Dermis blood vessel endothelial cell (primary cell): Measurements from ENCODE around the gene NCOA7. TPM values are rescaled to one million over a fixed set of nuclear protein-coding genes. Genes with fewer than 3 reads are reported as not detected.
"Not testable (repeated sequence)": the region's sequence is repeated elsewhere in the genome, so short reads cannot be mapped to it uniquely, and the experiment has no call there.

Source experiments
- DNase-seq: peaks from one replicate; pipeline ENCODE4 v3.0.0; 2010
- total RNA-seq: library from RNA; depleted of rRNA; stranded (reverse); fragments of >200 nt; gene quantifications from 2 replicates; pipeline ENCODE4 v1.2.3, GENCODE V29; 2014

Gene NCOA7
- total RNA-seq, 1 donor from 2014 or later = 71.6 TPM

- DNase-seq = peak; percentile 59
Measured at GRCh38 chr6:125792680-125793079, 1.9 kb downstream of the NCOA7 start.

GRCh38 chr6:125793280-125793679 lies 2.5 kb downstream of the NCOA7 start:
- DNase-seq = peak; percentile 69

GRCh38 chr6:125793863-125794262 lies 3.1 kb downstream of the NCOA7 start:
- DNase-seq = peak; percentile 76

- peak; percentile 52 for DNase-seq
Measured at GRCh38 chr6:125794342-125795137, 3.8 kb downstream of the NCOA7 start.

GRCh38 chr6:125795301-125795700 lies 4.5 kb downstream of the NCOA7 start:
- DNase-seq = no peak

- DNase-seq = no peak
Measured at GRCh38 chr6:125797120-125797885, 6.5 kb downstream of the NCOA7 start.

GRCh38 chr6:125797886-125798444 lies 7.2 kb downstream of the NCOA7 start:
- DNase-seq = no peak

GRCh38 chr6:125798734-125799508 lies 8.2 kb downstream of the NCOA7 start:
- no peak for DNase-seq

GRCh38 chr6:125802383-125802782 lies 11.6 kb downstream of the NCOA7 start:
- DNase-seq = no peak

- DNase-seq = peak; percentile 90
Measured at GRCh38 chr6:125802943-125803377, 12.2 kb downstream of the NCOA7 start.

- DNase-seq = no peak
Measured at GRCh38 chr6:125804264-125804663, 13.5 kb downstream of the NCOA7 start.

GRCh38 chr6:125804866-125805425 lies 14.2 kb downstream of the NCOA7 start:
- DNase-seq = not testable (repeated sequence)

- no peak for DNase-seq
Measured at GRCh38 chr6:125806813-125807212, 16.1 kb downstream of the NCOA7 start.

- no peak for DNase-seq
Measured at GRCh38 chr6:125807293-125807692, 16.5 kb downstream of the NCOA7 start.

- no peak for DNase-seq
Measured at GRCh38 chr6:125808060-125808459, 17.3 kb downstream of the NCOA7 start.

GRCh38 chr6:125808591-125808990 lies 17.8 kb downstream of the NCOA7 start:
- no peak for DNase-seq

GRCh38 chr6:125809570-125810170 lies 18.9 kb downstream of the NCOA7 start:
- no peak for DNase-seq

GRCh38 chr6:125810445-125810844 lies 19.7 kb downstream of the NCOA7 start:
- DNase-seq = no peak

- no peak for DNase-seq
Measured at GRCh38 chr6:125811259-125811658, 20.5 kb downstream of the NCOA7 start.

GRCh38 chr6:125812394-125813292 lies 21.9 kb downstream of the NCOA7 start:
- peak; percentile 89 for DNase-seq

GRCh38 chr6:125814481-125814880 lies 23.7 kb downstream of the NCOA7 start:
- DNase-seq = peak; percentile 39
